Epithelial cell of esophagus (primary cell): ENCODE measurements around the gene SLC16A6.
"Not testable (repeated sequence)": the region's sequence is repeated elsewhere in the genome, so short reads cannot be mapped to it uniquely, and the experiment has no call there.

ENCODE experiments used
- DNase-seq: peaks from one replicate; pipeline ENCODE4 v3.0.0; 2010; ENCODE audit warnings: low read depth
- H3K4me3 ChIP-seq: 2 replicates; pipeline ENCODE4 v1.5.1; 2011; ENCODE audit warnings: mild to moderate bottlenecking, low read length, control low read depth
- TF ChIP-seq, protein P1 (sequence below): IDR thresholded peaks from 2 replicates; pipeline ENCODE4 v1.5.1; 2011; ENCODE audit warnings: low read depth, mild to moderate bottlenecking, low read length, control low read depth, inconsistent platforms; ENCODE audit not compliant: insufficient read depth; ENCODE audit errors: missing control alignments

The SLC16A6 gene

DNA sequence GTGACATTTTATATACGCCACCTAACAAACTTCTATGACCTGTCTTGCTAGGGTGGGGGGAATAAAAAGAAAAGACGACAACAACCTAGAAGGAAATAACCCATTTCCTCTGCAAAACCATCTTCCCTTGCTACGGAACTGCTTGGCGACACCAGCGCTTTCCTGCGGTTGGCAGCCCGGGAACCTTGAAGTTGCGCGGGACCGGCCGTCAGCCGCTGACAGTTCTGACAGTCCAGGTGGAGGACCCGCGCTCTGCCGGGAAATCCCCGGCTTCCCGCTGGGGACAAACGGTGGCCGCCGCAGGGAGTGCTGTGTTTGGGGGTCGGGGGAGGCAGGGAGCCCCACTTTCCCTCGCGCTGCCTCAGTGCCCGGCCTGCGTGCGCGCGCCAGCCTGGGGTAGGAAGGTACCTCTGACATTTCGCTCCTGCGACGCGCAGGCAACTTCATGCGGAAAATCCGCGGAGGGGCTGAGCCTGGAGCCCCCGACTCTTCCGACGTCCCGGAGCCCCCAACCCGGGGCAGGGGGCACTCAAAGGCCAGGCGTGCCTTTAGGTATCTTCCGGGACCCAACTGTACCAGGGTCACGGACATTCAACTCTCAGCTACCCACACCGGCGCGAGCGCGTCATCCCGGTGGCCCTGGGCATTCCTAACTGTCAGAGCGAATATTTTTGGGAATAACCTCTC is 516 bp downstream of the SLC16A6 start:
- DNase-seq: no peak
- TF ChIP-seq, protein P1, sequence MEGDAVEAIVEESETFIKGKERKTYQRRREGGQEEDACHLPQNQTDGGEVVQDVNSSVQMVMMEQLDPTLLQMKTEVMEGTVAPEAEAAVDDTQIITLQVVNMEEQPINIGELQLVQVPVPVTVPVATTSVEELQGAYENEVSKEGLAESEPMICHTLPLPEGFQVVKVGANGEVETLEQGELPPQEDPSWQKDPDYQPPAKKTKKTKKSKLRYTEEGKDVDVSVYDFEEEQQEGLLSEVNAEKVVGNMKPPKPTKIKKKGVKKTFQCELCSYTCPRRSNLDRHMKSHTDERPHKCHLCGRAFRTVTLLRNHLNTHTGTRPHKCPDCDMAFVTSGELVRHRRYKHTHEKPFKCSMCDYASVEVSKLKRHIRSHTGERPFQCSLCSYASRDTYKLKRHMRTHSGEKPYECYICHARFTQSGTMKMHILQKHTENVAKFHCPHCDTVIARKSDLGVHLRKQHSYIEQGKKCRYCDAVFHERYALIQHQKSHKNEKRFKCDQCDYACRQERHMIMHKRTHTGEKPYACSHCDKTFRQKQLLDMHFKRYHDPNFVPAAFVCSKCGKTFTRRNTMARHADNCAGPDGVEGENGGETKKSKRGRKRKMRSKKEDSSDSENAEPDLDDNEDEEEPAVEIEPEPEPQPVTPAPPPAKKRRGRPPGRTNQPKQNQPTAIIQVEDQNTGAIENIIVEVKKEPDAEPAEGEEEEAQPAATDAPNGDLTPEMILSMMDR: no peak
- H3K4me3 ChIP-seq: peak overlapping the region; percentile 49

DNA sequence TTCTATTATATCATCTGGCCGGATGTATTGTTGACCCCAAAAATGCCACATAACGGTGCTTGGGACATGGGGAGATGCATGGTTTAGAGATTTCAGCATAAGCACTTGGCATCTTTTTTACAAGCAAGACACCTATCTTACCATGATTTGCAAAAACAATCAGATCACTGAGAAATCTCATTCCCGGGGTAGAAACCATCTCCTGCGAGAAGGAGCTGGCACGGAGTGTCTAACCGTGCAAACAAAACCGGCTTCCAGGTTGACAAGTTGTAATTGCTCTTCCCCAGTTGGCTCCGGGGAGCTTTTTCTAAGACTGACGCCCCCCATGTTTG is 1.0 kb downstream of the SLC16A6 start:
- H3K4me3 ChIP-seq: peak overlapping the region; percentile 49
- no peak for DNase-seq
- TF ChIP-seq, protein P1: no peak

- peak; percentile 75 for DNase-seq
- TF ChIP-seq, protein P1: no peak
- peak overlapping the region; percentile 49 for H3K4me3 ChIP-seq
Measured at GRCh38 chr17:68289473-68289872, 1.5 kb downstream of the SLC16A6 start.

DNA sequence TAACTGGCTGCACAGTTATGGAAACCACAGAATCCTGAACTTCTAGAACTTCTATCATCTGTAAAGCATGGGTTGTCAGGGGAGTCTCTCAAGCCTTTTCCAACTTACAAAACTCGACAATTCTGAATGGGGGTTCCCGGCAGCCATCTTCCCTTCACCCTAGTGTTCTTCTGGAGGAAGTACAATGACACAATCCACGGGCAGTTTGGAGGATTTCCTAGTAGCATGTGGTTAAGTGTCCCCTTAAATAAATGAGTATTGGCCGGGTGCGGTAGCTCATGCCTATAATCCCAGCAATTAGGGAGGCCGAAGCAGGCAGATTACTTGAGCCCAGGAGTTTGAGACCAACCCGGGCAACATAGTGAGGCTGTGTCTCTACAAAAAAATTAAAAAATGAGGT is 2.1 kb downstream of the SLC16A6 start:
- H3K4me3 ChIP-seq: no peak overlapping the region
- TF ChIP-seq, protein P1: no peak
- no peak for DNase-seq

GRCh38 chr17:68288375-68288774 is 2.6 kb downstream of the SLC16A6 start:
- H3K4me3 ChIP-seq: no peak overlapping the region
- DNase-seq: no peak
- TF ChIP-seq, protein P1: no peak

GRCh38 chr17:68281965-68282364 is 9.0 kb downstream of the SLC16A6 start:
- H3K4me3 ChIP-seq, DNase-seq: not testable (repeated sequence)

DNA sequence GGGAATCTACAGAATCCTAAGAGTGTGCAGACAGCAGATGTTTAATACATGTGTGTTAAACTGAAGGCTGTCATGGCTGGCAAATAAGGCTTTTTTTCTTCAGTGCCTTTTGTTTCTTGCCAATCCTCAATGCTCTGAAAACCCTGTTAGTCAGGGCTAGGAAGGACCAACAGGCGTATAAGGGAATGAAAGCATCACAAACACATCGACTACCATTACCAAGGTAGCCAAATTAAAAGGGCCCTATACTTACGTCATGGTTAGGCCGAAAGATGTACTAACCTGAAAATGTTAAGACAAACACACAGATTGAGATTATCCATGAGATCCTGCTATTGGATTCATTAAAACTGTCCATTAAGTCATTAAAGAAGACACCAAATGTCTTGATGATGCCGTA is 13.1 kb downstream of the SLC16A6 start:
- no peak for DNase-seq
- TF ChIP-seq, protein P1: no peak
- H3K4me3 ChIP-seq: no peak overlapping the region

DNA sequence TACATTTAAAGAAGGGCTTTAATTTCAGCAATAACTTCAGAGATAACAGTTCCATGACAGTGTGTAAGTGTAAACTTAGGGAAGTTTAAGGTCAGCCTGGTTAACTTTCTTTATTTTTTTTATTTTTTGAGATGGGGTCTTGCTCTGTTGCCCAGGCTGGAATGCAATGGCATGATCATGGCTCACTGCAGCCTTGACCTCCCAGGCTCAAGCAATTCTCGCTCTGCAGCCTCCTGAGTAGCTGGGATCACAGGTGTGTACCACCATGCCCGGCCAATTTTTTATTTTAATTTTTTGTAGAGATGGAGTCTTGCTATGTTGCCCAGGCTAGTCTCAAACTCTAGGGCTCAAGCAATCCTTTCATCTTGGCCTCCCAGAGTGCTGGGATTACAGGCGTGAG is 14.6 kb downstream of the SLC16A6 start:
- not testable (repeated sequence) for H3K4me3 ChIP-seq, DNase-seq
